Measurements from ENCODE around the gene MUSTN1.

GRCh38 chr3:52809149-52809548, 25.7 kb downstream of the MUSTN1 start:
- TF ChIP-seq, protein P1, sequence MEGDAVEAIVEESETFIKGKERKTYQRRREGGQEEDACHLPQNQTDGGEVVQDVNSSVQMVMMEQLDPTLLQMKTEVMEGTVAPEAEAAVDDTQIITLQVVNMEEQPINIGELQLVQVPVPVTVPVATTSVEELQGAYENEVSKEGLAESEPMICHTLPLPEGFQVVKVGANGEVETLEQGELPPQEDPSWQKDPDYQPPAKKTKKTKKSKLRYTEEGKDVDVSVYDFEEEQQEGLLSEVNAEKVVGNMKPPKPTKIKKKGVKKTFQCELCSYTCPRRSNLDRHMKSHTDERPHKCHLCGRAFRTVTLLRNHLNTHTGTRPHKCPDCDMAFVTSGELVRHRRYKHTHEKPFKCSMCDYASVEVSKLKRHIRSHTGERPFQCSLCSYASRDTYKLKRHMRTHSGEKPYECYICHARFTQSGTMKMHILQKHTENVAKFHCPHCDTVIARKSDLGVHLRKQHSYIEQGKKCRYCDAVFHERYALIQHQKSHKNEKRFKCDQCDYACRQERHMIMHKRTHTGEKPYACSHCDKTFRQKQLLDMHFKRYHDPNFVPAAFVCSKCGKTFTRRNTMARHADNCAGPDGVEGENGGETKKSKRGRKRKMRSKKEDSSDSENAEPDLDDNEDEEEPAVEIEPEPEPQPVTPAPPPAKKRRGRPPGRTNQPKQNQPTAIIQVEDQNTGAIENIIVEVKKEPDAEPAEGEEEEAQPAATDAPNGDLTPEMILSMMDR (IDR thresholded peaks at IDR 0.05; ENCODE audit: low read length), result no peak
- TF ChIP-seq EZH2 (IDR thresholded peaks at IDR 0.05; ENCODE audit: borderline replicate concordance, low read length), result no peak
